DOHH2 (cell line): Measurements from ENCODE around the gene WAC.

Source experiments
- H3F3A ChIP-seq: fragments of 200-600 bp; sonication (generic), shearing (Covaris generic); 2 replicates; pipeline ENCODE4 v1.6.0; 2016; ENCODE audit warnings: antibody characterized with exemption, mild to moderate bottlenecking; ENCODE audit not compliant: control insufficient read depth, insufficient read depth
- H3K27ac ChIP-seq: fragments of 200-600 bp; sonication (generic); 2 replicates; pipeline ENCODE4 v1.5.1; 2014; ENCODE audit warnings: low read depth, mild to moderate bottlenecking, low read length, moderate library complexity
- H3K27me3 ChIP-seq: fragments of 200-600 bp; sonication (generic); 2 replicates; pipeline ENCODE4 v1.6.1; 2014; ENCODE audit warnings: mild to moderate bottlenecking, low read length, mixed read lengths; ENCODE audit not compliant: control insufficient read depth
- H3K36me3 ChIP-seq: fragments of 200-600 bp; sonication (generic); 2 replicates; pipeline ENCODE4 v1.6.1; 2014; ENCODE audit warnings: mild to moderate bottlenecking, low read length, moderate library complexity, mixed read lengths; ENCODE audit not compliant: control insufficient read depth
- H3K4me1 ChIP-seq: fragments of 200-600 bp; sonication (generic); 2 replicates; pipeline ENCODE4 v1.6.1; 2014; ENCODE audit warnings: mild to moderate bottlenecking, low read length, mixed read lengths; ENCODE audit not compliant: control insufficient read depth
- H3K4me2 ChIP-seq: fragments of 200-600 bp; sonication (generic); 2 replicates; pipeline ENCODE4 v1.6.0; 2014; ENCODE audit warnings: mild to moderate bottlenecking, low read length, moderate library complexity
- H3K4me3 ChIP-seq: fragments of 200-600 bp; sonication (generic); 2 replicates; pipeline ENCODE4 v1.5.1; 2014; ENCODE audit warnings: mild to moderate bottlenecking, low read length, mixed read lengths
- H3K79me2 ChIP-seq: fragments of 200-600 bp; sonication (generic); 2 replicates; pipeline ENCODE4 v1.6.1; 2014; ENCODE audit warnings: mild to moderate bottlenecking, low read length, mixed read lengths; ENCODE audit not compliant: control insufficient read depth
- H3K9me2 ChIP-seq: fragments of 200-600 bp; sonication (generic); replicated peaks from 2 replicates; pipeline ENCODE4 v1.6.1; 2014; ENCODE audit warnings: mild to moderate bottlenecking, low read length, mixed read lengths; ENCODE audit not compliant: control insufficient read depth
- H3K9me3 ChIP-seq: fragments of 200-600 bp; sonication (generic); 2 replicates; pipeline ENCODE4 v1.6.1; 2014; ENCODE audit warnings: antibody characterized with exemption, low read length, mixed read lengths; ENCODE audit not compliant: control insufficient read depth, insufficient read depth
- H4K20me1 ChIP-seq: fragments of 200-600 bp; sonication (generic); 2 replicates; pipeline ENCODE4 v1.6.0; 2014; ENCODE audit warnings: low read depth, mild to moderate bottlenecking, antibody characterized with exemption, low read length, moderate library complexity; ENCODE audit not compliant: control insufficient read depth, insufficient read depth
- CTCF ChIP-seq: fragments of 200-600 bp; sonication (generic); IDR thresholded peaks from one replicate; pipeline ENCODE4 v1.5.1; 2014; ENCODE audit warnings: antibody characterized with exemption, mild to moderate bottlenecking, low read depth, low read length; ENCODE audit not compliant: poor library complexity, severe bottlenecking
- EZH2phosphoT487 ChIP-seq: fragments of 200-600 bp; sonication (generic); IDR thresholded peaks from 2 replicates; pipeline ENCODE4 v1.6.1; 2017; ENCODE audit warnings: borderline replicate concordance, mild to moderate bottlenecking, antibody characterized with exemption, low read length, moderate library complexity, mixed read lengths

The WAC gene

GRCh38 chr10:28633750-28634149 lies 100.8 kb downstream of the WAC start:
- H3K36me3 ChIP-seq, result no peaks in the 10 kb centered on the region
- no peaks in the 10 kb centered on the region for H3F3A ChIP-seq
- H3K4me3 ChIP-seq, result no peak overlapping the region
- H3K9me3 ChIP-seq, result no peaks in the 10 kb centered on the region
- no peaks in the 10 kb centered on the region for H3K4me1 ChIP-seq
- H3K9me2 ChIP-seq, result no peaks in the 10 kb centered on the region
- no peak overlapping the region for H3K27ac ChIP-seq
- H3K27me3 ChIP-seq, result no peaks in the 10 kb centered on the region
- H4K20me1 ChIP-seq, result no peaks in the 10 kb centered on the region
- TF ChIP-seq EZH2phosphoT487 (no peak), CTCF (no peak)
- H3K4me2 ChIP-seq, result no peak overlapping the region
- no peaks in the 10 kb centered on the region for H3K79me2 ChIP-seq

- Histone ChIP-seq H4K20me1 (no peaks in the 10 kb centered on the region), H3K27ac (no peak overlapping the region), H3F3A (no peaks in the 10 kb centered on the region), H3K9me2 (no peaks in the 10 kb centered on the region), H3K4me2 (no peak overlapping the region), H3K4me3 (no peak overlapping the region), H3K36me3 (no peaks in the 10 kb centered on the region), H3K27me3 (no peaks in the 10 kb centered on the region), H3K79me2 (no peaks in the 10 kb centered on the region), H3K4me1 (no peaks in the 10 kb centered on the region), H3K9me3 (no peaks in the 10 kb centered on the region)
- no peak for TF ChIP-seq CTCF
- no peak for TF ChIP-seq EZH2phosphoT487
Measured at GRCh38 chr10:28637346-28637745, 104.4 kb downstream of the WAC start.

GRCh38 chr10:28638392-28638791 lies 105.5 kb downstream of the WAC start:
- TF ChIP-seq EZH2phosphoT487, result no peak
- TF ChIP-seq CTCF, result no peak

GRCh38 chr10:28640551-28640950 lies 107.6 kb downstream of the WAC start:
- Histone ChIP-seq H4K20me1 (no peaks in the 10 kb centered on the region), H3K9me3 (no peaks in the 10 kb centered on the region), H3K36me3 (no peaks in the 10 kb centered on the region), H3K27me3 (no peaks in the 10 kb centered on the region), H3K27ac (no peak overlapping the region), H3K9me2 (no peaks in the 10 kb centered on the region), H3K79me2 (no peaks in the 10 kb centered on the region), H3K4me1 (no peaks in the 10 kb centered on the region), H3K4me3 (no peak overlapping the region), H3F3A (no peaks in the 10 kb centered on the region), H3K4me2 (no peak overlapping the region)
- TF ChIP-seq EZH2phosphoT487, result no peak
- TF ChIP-seq CTCF, result no peak

More at GRCh38 chr10:28638392-28638791, 105.5 kb downstream of the WAC start:
- Histone ChIP-seq H3K4me2 (no peak overlapping the region), H3K4me1 (no peaks in the 10 kb centered on the region), H3F3A (no peaks in the 10 kb centered on the region), H3K4me3 (no peak overlapping the region), H3K79me2 (no peaks in the 10 kb centered on the region), H3K27ac (no peak overlapping the region), H4K20me1 (no peaks in the 10 kb centered on the region), H3K27me3 (no peaks in the 10 kb centered on the region), H3K9me3 (no peaks in the 10 kb centered on the region), H3K9me2 (no peaks in the 10 kb centered on the region), H3K36me3 (no peaks in the 10 kb centered on the region)
